Transverse colon (tissue), 4 donors: Measurements from ENCODE around the gene PRKAR2A. TPM values are rescaled to one million over a fixed set of nuclear protein-coding genes. Genes with fewer than 3 reads are reported as not detected.

Experiments used
- DNase-seq: peaks from one replicate; pipeline ENCODE4 v3.0.0-alpha.2; 2019
- H3K27ac ChIP-seq, 4 donors: fragments of 200-600 bp; sonication (generic); 2 replicates each; pipeline ENCODE4 v1.5.1; 2016 to 2018; ENCODE audit warnings: inconsistent platforms in 4 of 4
- H3K27me3 ChIP-seq: fragments of 200-600 bp; sonication (generic); 2 replicates; pipeline ENCODE4 v1.5.1; 2017; ENCODE audit warnings: inconsistent platforms
- H3K36me3 ChIP-seq, 4 donors: fragments of 200-600 bp; sonication (generic); 2 replicates each; pipeline ENCODE4 v1.5.1; 2017 to 2019; ENCODE audit warnings: inconsistent platforms in 4 of 4
- H3K4me1 ChIP-seq, 4 donors: fragments of 200-600 bp; sonication (generic); 2 replicates each; pipeline ENCODE4 v1.5.1; 2017 to 2020; ENCODE audit warnings: inconsistent platforms in 4 of 4
- H3K4me3 ChIP-seq, 4 donors: fragments of 200-600 bp; sonication (generic); 1 replicate in 1 of 4; 2 replicates in 3 of 4; pipeline versions ENCODE4 v1.5.1 to v1.6.1; 2017 to 2019; ENCODE audit warnings: inconsistent platforms in 4 of 4
- H3K9me3 ChIP-seq, 2 donors: fragments of 200-600 bp; sonication (generic); 2 replicates each; pipeline ENCODE4 v1.5.1; 2017 to 2019; ENCODE audit warnings: inconsistent platforms in 2 of 2
- EP300 ChIP-seq: sonication (generic); formaldehyde crosslinking; IDR thresholded peaks from one replicate; pipeline ENCODE4 v1.6.1; 2017; ENCODE audit warnings: antibody characterized with exemption, low read depth
- POLR2A ChIP-seq: fragments of 450-650 bp; IDR thresholded peaks from one replicate; pipeline ENCODE4 v1.6.1; 2016; ENCODE audit warnings: antibody characterized with exemption, mild to moderate bottlenecking, moderate library complexity
- POLR2AphosphoS5 ChIP-seq, 3 donors: sonication (generic); formaldehyde crosslinking; IDR thresholded peaks; one replicate each; pipeline ENCODE4 v1.6.1; 2016; ENCODE audit warnings: antibody characterized with exemption in 3 of 3
- WGBS, 2 donors: methylation state at CpG; one replicate each; pipeline ENCODE4 v1.1.5; 2018; ENCODE audit warnings: low coverage in 1 of 2; 5-methylcytosine and 5-hydroxymethylcytosine counted together
- in situ Hi-C, 4 donors: fragments of 200-750 bp; cut with MboI; loops; one replicate each; pipeline versions ENCODE4 v1.15.0 to v1.15.1; 2017; ENCODE audit warnings: low sequenced_read_pairs in 3 of 4, low pct_ligation_motif_present in 1 of 4, low pct_unique_long_range_greater_than_20kb in 1 of 4
- intact Hi-C: fragments of 100-400 bp; cut with DNase I; formaldehyde crosslinking; loops from one replicate; pipeline ENCODE4 v1.15.1; 2023; ENCODE audit warnings: low total_unique reads
- total RNA-seq, 4 donors: library from RNA; depleted of rRNA; stranded (reverse); fragments of >200 nt; gene quantifications; one replicate each; pipeline ENCODE4 v1.1.0, GENCODE V29; 2016
- TF ChIP-seq, protein P1 (sequence below), 5 experiments: fragments of 200-600 bp in 3 of 5; fragments of 450-650 bp in 2 of 5; sonication (generic) in 3 of 5; IDR thresholded peaks; 1 replicate in 2 of 5; 2 replicates in 3 of 5; pipeline ENCODE4 v1.5.1; 2016 to 2017; ENCODE audit warnings: antibody characterized with exemption in 5 of 5, inconsistent platforms in 3 of 5, mild to moderate bottlenecking in 2 of 5, moderate library complexity in 1 of 5

The PRKAR2A gene
- total RNA-seq, 4 donors from 2014 or later: 20.3 to 59.1 (median 40.8) TPM

DNA sequence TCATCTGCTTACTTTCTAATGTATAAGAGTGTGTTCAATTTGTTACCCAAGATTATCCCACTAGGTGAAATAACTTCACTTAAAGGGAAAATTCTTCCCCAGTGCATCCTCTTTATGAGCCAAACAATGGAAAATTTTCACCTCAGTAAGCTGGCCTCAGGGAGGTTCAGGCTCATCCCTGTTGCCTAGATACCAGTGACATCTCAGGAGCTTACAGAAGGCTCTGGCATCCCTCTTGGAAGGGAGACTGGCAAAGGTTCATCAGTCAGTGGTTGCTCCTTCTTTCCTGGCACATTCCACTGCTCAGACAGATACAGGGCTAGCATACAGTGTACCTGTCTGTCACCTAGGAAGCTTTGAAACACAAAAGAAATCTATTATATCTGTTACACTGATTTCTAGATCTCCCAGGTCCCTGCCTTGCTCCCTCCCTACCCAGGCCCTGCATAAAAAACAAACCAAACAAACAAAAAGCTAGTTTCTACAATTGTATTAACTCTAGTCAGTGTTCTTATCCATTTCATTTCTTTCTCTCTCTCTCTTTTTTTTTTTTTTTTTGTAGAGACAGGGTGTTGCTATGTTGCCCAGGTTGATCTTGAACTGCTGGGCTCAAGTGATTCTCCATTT is 132.4 kb downstream of the PRKAR2A start:
- in situ Hi-C loops (no loop called here), intact Hi-C loops (no loop called here)
- DNase-seq: no peak
- H3K9me3 ChIP-seq: no peaks in the 10 kb centered on the region
- H3K4me1 ChIP-seq: peaks cover 12 to 75% (median 50%) of the 10 kb centered on the region in 4 donors
- no peak for TF ChIP-seq POLR2AphosphoS5 (IDR thresholded peaks at IDR 0.05)
- TF ChIP-seq, protein P1, sequence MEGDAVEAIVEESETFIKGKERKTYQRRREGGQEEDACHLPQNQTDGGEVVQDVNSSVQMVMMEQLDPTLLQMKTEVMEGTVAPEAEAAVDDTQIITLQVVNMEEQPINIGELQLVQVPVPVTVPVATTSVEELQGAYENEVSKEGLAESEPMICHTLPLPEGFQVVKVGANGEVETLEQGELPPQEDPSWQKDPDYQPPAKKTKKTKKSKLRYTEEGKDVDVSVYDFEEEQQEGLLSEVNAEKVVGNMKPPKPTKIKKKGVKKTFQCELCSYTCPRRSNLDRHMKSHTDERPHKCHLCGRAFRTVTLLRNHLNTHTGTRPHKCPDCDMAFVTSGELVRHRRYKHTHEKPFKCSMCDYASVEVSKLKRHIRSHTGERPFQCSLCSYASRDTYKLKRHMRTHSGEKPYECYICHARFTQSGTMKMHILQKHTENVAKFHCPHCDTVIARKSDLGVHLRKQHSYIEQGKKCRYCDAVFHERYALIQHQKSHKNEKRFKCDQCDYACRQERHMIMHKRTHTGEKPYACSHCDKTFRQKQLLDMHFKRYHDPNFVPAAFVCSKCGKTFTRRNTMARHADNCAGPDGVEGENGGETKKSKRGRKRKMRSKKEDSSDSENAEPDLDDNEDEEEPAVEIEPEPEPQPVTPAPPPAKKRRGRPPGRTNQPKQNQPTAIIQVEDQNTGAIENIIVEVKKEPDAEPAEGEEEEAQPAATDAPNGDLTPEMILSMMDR (IDR thresholded peaks at IDR 0.05): no peak
- no peak for TF ChIP-seq EP300
- TF ChIP-seq POLR2A: no peak
- H3K36me3 ChIP-seq: peaks cover 0 to 12% (median 3%) of the 10 kb centered on the region in 4 donors
- peak overlapping the region in 2 of 4 donors; percentile 81 to 82 for H3K4me3 ChIP-seq
- peak overlapping the region; percentile 40 to 93 (median 92) for H3K27ac ChIP-seq
- no peaks in the 10 kb centered on the region for H3K27me3 ChIP-seq

DNA sequence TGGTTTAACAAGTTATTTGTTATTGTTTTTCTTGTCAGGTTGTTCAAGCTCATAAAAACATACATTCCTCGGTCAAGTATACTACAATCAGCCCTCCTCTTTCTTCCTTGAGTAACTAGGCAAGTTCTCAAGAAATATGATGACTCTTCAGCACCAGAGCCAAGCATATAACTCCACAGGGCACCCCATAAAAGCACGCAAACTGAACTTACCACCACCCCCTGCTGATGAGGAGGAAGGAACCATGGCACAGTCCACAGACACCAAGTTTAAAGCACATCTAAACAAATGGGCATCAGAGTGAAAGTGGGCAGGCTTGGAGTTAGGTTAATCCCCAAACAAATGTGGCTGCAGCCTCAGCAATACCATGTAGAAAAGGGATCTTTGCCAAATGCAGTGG is 135.9 kb downstream of the PRKAR2A start:
- peaks cover 0 to 12% (median 6%) of the 10 kb centered on the region in 4 donors for H3K36me3 ChIP-seq
- no peaks in the 10 kb centered on the region for H3K27me3 ChIP-seq
- intact Hi-C loops (no loop called here), in situ Hi-C loops (no loop called here)
- 50 to 61% methylated on average over 1 to 2 of the region's 2 CpGs for WGBS, 2 donors
- TF ChIP-seq EP300 (no peak), POLR2A (no peak), POLR2AphosphoS5 (IDR thresholded peaks at IDR 0.05) (no peak)
- TF ChIP-seq, protein P1 (IDR thresholded peaks at IDR 0.05): no peak
- peaks cover 18 to 89% (median 55%) of the 10 kb centered on the region in 4 donors for H3K4me1 ChIP-seq
- no peaks in the 10 kb centered on the region for H3K9me3 ChIP-seq
- H3K27ac ChIP-seq: peak overlapping the region in 1 of 4 donors; percentile 14
- H3K4me3 ChIP-seq: no peak overlapping the region
- no peak for DNase-seq

DNA sequence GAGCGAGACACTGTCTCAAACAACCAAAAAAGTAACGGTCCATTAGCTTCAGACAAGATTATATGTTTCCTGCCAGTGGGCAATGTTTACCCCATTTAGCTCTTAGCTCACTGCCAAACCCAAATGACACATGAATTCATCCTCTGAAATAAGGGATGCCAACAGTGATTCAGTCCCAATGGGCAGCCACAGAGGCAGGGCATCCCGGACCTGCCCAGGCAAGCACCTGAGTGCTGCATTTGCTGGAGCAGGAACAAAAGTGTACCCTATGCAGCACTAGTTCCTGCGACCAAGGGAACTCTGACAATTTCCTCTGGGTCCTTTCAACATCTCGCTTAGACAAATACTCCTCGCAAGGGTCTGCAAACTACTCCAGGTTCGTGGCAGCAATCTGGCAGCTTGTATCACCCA is 138.6 kb downstream of the PRKAR2A start:
- DNase-seq: no peak
- peaks cover 15 to 77% (median 37%) of the 10 kb centered on the region in 4 donors for H3K4me1 ChIP-seq
- WGBS, 2 donors: 77 to 100% methylated on average over 1 to 7 of the region's 7 CpGs
- no peak overlapping the region for H3K27ac ChIP-seq
- TF ChIP-seq, protein P1 (IDR thresholded peaks at IDR 0.05): no peak
- no peak for TF ChIP-seq POLR2A
- no peak for TF ChIP-seq POLR2AphosphoS5 (IDR thresholded peaks at IDR 0.05)
- TF ChIP-seq EP300: no peak
- H3K4me3 ChIP-seq: no peak overlapping the region
- intact Hi-C loops (no loop called here), in situ Hi-C loops (no loop called here)
- peaks cover 0 to 13% (median 4%) of the 10 kb centered on the region in 4 donors for H3K36me3 ChIP-seq
- H3K27me3 ChIP-seq: no peaks in the 10 kb centered on the region
- H3K9me3 ChIP-seq: no peaks in the 10 kb centered on the region

DNA sequence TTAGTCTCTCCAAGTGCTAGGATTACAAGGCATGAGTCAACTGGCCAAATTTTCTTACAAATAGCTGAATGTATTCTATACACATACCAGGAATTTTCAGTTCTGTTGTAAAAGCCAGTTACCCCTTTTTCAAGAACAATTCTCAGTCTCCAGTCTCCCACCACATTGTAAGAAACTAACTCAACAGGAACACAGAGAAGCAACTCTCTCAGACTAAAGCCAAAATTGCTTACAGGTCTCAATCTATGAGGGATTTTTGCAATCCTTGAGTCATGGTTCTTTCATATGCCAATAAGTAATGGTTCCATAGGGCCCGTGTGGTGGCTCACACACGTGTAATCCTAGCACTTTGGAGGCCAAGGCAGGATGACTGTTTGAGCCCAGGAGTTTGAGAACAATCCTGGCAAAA is 139.2 kb downstream of the PRKAR2A start:
- 38% methylated on average over 2 of the region's 2 CpGs; no CpG with 5 or more reads in 1 of the 2 donors for WGBS, 2 donors
- Histone ChIP-seq H3K27me3 (no peaks in the 10 kb centered on the region), H3K27ac (peak overlapping the region in 1 of 4 donors; percentile 24), H3K4me1 (peaks cover 15 to 75% (median 32%) of the 10 kb centered on the region in 4 donors), H3K36me3 (peaks cover 0 to 13% (median 4%) of the 10 kb centered on the region in 4 donors), H3K4me3 (no peak overlapping the region), H3K9me3 (no peaks in the 10 kb centered on the region)
- DNase-seq: no peak
- in situ Hi-C loops: no loop called here
- TF ChIP-seq POLR2A: no peak
- TF ChIP-seq EP300: no peak
- TF ChIP-seq POLR2AphosphoS5 (IDR thresholded peaks at IDR 0.05): no peak
- TF ChIP-seq, protein P1 (IDR thresholded peaks at IDR 0.05): no peak
- intact Hi-C loops: no loop called here
